Progenitor cell of endocrine pancreas (in vitro differentiated cells): ENCODE data around the gene STK39. TPM values are rescaled to one million over a fixed set of nuclear protein-coding genes. Genes with fewer than 3 reads are reported as not detected.

Experiments
- DNase-seq: peaks from one replicate; pipeline ENCODE4 v3.0.0; 2021; ENCODE audit warnings: low spot score; ENCODE audit not compliant: unreplicated experiment
- H3K27ac Mint-ChIP-seq: 2 replicates; pipeline ENCODE4 v1.8.0; 2021; ENCODE audit warnings: mild to moderate bottlenecking, moderate library complexity, mixed read lengths
- H3K27me3 Mint-ChIP-seq: 2 replicates; pipeline ENCODE4 v1.8.0; 2021; ENCODE audit warnings: mixed read lengths
- H3K36me3 Mint-ChIP-seq: 2 replicates; pipeline ENCODE4 v1.8.0; 2022; ENCODE audit warnings: mixed read lengths; ENCODE audit not compliant: insufficient read depth
- H3K4me1 Mint-ChIP-seq: 2 replicates; pipeline ENCODE4 v1.8.0; 2021; ENCODE audit warnings: low read depth, mixed read lengths
- H3K4me3 Mint-ChIP-seq: 2 replicates; pipeline ENCODE4 v1.8.0; 2021; ENCODE audit warnings: low read depth, mild to moderate bottlenecking, moderate library complexity, mixed read lengths
- H3K9me3 Mint-ChIP-seq: 2 replicates; pipeline ENCODE4 v1.8.0; 2021; ENCODE audit warnings: low read depth, mixed read lengths
- CTCF ChIP-seq: fragments of 200-600 bp; sonication (generic); IDR thresholded peaks from one replicate; pipeline ENCODE4 v1.5.0; 2021; ENCODE audit warnings: antibody characterized with exemption, mild to moderate bottlenecking; ENCODE audit not compliant: unreplicated experiment
- total RNA-seq: library from RNA; stranded (reverse); gene quantifications from 2 replicates; pipeline ENCODE4 v1.2.1, GENCODE V29; 2021

Gene STK39
- total RNA-seq, 1 donor from 2014 or later: 22.9 TPM

- H3K4me3 Mint-ChIP-seq: no peak overlapping the region
- no peak overlapping the region for H3K27ac Mint-ChIP-seq
- H3K36me3 Mint-ChIP-seq: peaks cover 8% of the 10 kb centered on the region
- peaks cover 6% of the 10 kb centered on the region for H3K4me1 Mint-ChIP-seq
- DNase-seq: no peak
- no peaks in the 10 kb centered on the region for H3K9me3 Mint-ChIP-seq
- no peak for TF ChIP-seq CTCF
- no peaks in the 10 kb centered on the region for H3K27me3 Mint-ChIP-seq
These were observed 94.4 kb downstream of the STK39 start for GRCh38 chr2:168152902-168153530.

GRCh38 chr2:168149986-168150385, 97.4 kb downstream of the STK39 start:
- no peak for TF ChIP-seq CTCF
- H3K9me3 Mint-ChIP-seq: no peaks in the 10 kb centered on the region
- no peaks in the 10 kb centered on the region for H3K27me3 Mint-ChIP-seq
- H3K27ac Mint-ChIP-seq: no peak overlapping the region
- peaks cover 2% of the 10 kb centered on the region for H3K4me1 Mint-ChIP-seq
- no peak overlapping the region for H3K4me3 Mint-ChIP-seq
- peaks cover 8% of the 10 kb centered on the region for H3K36me3 Mint-ChIP-seq
- no peak for DNase-seq

- Mint-ChIP-seq H3K9me3 (no peaks in the 10 kb centered on the region), H3K27ac (no peak overlapping the region), H3K4me3 (no peak overlapping the region), H3K36me3 (peaks cover 8% of the 10 kb centered on the region), H3K27me3 (no peaks in the 10 kb centered on the region), H3K4me1 (no peaks in the 10 kb centered on the region)
- no peak for TF ChIP-seq CTCF
- no peak for DNase-seq
These were observed 98.0 kb downstream of the STK39 start for GRCh38 chr2:168149150-168149974.

- Mint-ChIP-seq H3K27ac (no peak overlapping the region), H3K4me1 (no peaks in the 10 kb centered on the region), H3K27me3 (no peaks in the 10 kb centered on the region), H3K4me3 (no peak overlapping the region), H3K9me3 (no peaks in the 10 kb centered on the region), H3K36me3 (peaks cover 6% of the 10 kb centered on the region)
- no peak for DNase-seq
- TF ChIP-seq CTCF: no peak
These were observed 99.3 kb downstream of the STK39 start for GRCh38 chr2:168147830-168148794.
